Activated CD4-positive, alpha-beta T cell treated with anti-CD3 and anti-CD28 coated beads for 24 hours (primary cell): ENCODE data around the gene ALOX12B.
"Not testable (repeated sequence)": the region's sequence is repeated elsewhere in the genome, so short reads cannot be mapped to it uniquely, and the experiment has no call there.

Experiments
- DNase-seq, 2 donors: peaks; one replicate each; pipeline ENCODE4 v3.0.0-alpha.2; 2020; ENCODE audit warnings: low read depth in 2 of 2

ALOX12B gene

DNA sequence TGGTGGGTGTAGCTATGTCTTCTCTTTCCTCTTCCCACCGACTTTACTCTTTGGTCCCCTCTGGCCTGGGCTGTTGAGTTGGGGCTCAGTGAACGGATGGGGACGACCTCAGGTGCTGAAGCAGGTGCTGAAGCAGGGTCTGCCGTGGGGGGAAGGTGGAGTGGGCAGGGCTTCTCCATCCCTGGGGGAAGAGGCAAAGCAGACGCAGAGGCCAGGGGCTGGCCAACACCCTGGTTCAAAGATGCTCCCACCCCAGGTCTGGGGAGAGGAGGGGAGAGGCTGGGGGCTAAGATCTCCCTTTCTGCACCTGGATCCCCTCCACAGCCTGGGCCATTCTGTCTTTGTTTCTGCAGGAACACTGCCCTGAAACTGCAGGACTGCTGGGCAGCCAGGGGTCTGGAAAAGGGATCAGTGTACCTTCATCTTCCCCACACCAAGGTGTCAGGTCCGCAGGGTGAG is 22.9 kb downstream of the ALOX12B start:
- DNase-seq, result no peak

DNA sequence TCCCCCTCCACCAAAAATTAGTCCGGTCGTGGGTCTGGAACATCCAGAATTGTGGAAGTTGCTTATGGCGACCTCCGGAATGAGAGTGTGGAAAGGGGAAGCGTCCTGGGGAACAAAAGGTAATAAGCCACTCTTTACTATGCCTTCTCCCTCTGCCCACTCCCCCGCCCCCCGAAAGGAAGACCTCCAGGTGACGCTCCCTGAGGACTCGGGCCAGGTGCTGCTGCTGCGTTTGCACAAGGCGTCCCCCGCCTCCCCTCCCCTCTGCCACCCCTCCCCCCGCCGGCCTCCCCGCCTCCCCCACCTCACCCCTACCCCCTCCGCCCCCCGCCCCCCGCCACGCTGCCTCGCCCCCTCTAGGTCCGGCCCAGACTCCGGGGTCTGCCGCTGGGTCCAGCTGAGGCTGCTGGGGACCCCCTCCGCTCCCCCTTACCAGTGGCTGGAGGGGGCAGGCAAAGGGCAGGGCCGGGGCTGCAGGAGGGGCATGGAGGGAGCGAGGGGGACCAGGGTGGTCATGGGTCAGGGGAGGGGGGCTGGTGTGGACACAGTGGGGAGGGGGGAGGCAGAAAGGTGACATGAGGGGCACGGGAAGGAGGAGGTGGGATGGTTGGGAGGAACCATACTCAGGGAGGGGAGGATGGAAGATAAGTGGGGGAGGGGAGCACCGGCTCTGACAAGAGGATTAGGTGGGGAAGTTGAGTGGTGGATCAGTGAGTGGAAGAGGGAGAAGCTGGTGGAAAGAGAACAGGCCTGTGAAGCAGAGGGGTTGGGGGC is 23.6 kb downstream of the ALOX12B start:
- no peak for DNase-seq

DNA sequence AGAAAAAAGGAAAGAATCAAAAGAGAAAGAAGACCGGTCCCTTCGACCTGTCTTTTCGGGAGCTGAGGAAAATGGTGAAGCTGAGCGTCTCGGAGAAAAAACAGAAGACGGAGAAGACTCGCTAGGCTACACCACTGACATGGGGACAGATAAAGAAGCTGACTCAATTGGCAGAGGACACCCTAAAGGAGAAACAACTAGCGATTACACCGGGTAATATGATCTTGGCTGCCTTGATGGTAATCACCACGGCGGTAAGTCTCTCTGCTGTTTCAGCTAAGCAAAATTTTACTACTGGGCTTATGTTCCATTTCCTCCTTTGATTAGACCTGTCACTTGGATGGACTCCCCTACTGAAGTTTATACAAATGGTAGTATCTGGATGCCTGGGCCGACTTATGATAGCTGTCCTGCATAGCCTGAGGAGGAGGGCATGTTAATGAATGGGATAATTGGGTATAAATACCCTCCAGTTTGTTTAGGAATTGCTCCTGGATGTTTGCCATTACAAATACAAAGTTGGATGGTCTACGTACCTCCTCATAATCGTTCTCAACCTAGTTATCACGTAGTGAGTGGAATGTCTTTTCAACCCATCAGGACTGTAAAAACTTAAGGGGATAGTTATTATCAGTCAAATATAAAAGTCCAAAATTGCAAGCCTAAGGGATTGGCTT is 24.6 kb downstream of the ALOX12B start:
- no peak for DNase-seq

DNA sequence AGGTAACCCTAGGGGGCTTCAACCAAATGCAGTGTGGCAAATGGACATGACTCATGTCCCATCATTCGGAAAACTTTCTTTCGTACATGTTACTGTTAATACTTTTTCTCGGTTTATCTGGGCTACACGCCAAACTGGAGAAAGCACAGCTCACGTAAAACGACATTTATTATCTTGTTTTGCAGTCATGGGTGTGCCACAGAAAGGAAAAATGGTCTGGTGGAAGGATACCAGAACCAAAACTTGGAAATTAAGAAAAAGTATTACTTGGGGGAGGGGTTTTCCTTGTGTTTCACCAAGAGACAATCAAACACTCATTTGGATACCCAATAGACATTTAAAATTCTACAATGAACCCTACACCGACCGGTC is 25.1 kb downstream of the ALOX12B start:
- no peak for DNase-seq

DNA sequence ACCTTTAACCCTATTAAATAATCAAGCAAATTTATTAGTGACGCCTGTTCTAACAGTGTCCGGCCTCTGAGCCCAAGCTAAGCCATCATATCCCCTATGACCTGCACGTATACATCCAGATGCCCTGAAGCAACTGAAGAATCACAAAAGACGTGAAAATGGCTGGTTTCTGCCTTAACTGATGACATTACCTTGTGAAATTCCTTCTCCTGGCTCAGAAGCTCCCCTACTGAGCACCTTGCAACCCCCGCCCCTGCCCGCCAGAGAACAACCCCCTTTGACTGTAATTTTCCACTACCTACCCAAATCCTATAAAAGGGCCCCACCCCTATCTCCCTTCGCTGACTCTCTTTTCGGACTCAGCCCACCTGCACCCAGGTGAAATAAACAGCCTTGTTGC is 25.7 kb downstream of the ALOX12B start:
- DNase-seq, result not testable (repeated sequence)

DNA sequence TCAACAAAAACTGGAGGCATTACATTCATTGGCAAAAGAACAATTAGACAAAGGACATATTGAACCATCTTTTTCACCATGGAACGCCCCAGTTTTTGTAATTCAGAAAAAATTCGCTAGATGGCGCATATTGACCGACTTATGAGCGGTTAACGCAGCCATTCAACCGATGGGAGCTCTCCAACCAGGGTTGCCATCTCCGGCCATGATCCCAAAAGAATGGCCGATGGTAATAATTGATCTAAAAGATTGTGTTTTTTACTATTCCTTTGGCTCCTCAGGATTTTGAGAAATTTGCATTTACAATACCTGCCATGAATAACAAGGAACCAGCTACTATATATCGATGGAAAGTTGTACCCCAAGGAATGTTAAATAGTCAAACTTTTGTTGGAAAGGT is 27.2 kb downstream of the ALOX12B start:
- peak in 1 of 2 donors; percentile 72 for DNase-seq

DNA sequence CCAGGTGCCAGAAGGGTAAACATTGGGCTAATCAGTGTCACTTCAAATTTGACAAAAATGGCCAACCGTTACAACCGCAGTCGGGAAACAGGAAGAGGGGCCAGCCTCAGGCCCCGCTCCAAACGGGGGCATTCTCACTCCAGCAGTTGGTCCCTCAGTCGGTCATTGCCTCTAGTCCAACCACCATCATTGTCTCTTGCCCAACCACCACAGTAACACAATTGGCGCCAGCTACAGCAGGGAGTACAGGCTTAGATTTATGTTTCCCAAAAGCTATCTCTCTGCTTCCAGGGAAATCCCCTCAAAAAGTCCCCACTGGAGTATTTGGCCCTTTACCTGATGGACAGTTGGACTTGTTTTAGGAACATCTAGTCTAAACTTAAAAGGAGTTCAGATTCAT is 28.4 kb downstream of the ALOX12B start:
- DNase-seq, result no peak

DNA sequence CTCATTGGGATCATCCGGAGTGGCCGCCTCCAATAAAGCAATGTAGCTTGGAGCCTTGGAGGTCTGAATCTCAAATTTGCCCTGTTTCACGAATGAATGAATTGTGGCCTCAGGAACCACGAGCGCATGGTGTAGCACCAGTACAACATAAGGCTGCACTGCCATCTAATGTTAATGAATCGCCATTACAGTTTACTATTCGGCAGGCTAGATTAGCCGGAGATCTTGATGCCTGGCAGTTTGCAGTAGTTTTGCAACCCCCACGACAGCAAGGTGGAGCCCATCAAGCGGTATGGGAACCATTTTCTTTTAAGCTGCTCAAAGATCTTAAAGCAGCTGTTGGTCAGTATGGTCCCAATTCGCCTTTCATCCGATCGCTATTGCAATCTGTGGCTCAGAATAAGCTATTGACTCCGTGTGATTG is 29.8 kb downstream of the ALOX12B start:
- peak in 1 of 2 donors; percentile 26 for DNase-seq

DNA sequence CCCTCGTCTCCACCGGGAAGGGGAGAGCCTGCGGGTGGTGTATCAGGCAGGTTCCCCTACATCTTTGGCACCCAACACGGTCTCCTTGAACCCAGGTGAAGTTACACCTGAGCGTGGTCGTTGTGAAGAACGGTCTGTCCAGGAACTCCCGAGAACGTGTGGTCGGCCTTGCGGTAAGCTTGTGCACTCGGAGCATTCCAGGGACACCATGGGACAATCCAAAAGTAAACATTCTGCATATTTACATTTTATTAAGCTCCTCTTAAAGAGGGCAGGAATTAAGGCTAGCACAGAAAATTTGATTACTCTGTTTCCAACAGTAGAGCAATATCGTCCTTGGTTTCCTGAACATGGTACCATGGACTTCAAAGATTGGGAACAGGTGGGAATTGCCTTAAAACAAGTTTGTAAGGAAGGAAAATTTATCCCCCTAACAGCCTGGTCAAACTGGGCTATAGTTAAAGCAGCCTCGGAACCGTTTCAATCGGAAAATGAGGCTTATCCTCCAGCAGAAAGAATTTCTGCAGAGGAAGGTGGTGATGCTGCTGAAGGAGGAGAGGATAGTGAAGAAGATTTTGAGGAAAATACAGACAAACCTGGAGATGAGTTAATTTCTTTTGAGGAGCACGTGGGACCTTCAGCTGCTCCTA is 30.4 kb downstream of the ALOX12B start:
- no peak for DNase-seq

DNA sequence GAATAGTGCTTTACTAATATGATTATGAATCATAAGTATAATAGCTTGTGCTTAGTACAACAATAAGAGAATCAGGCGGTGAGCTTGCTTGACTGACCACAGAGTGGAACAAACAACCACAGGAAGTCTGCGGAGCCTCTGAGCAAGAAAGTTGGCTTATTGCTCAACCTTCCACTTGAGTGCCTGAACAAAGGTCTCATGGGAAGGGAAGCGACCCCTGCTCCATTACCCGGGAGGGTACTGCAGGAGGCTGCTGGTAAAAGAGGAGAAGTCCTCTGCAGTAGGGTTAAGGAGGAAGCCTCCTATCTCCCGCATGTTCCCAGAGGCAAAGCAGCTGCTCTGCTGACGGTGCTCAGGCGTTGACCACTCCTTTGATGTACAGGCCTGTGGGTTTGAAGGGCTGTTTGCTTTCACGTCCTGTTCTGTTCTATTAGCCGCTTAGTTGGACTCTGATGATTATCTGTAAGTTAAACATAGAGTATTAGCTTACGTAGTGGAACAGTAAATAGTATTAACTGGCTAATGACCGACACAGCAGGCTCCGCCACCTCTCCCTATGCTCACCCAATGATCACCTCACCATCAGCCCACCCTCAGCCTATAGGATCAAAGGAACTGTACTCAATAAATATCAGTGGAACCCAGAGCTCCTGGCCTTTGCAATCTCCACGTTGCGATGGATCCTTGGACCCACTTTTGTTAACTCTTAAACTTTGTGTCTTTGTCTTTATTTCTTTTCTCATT is 31.1 kb downstream of the ALOX12B start:
- no peak for DNase-seq

DNA sequence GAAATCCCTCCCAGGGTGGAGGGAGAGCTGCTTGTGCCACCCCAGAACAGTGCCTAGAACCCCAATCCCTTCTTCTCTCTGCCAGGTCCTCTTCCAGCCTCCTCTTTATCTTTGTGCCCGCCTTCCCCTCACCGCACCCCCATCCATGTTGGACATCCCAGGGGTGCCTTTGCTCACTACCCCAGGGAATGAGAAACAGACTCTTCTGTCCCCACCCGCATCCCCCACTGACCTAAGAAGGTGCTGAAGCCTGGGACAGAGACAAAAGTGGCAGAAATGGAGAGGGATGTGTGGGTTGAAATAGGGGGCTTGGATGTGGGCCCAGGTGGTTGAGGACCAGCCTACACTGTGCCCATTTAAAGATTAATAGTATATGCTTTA is 31.7 kb downstream of the ALOX12B start:
- DNase-seq, result no peak

DNA sequence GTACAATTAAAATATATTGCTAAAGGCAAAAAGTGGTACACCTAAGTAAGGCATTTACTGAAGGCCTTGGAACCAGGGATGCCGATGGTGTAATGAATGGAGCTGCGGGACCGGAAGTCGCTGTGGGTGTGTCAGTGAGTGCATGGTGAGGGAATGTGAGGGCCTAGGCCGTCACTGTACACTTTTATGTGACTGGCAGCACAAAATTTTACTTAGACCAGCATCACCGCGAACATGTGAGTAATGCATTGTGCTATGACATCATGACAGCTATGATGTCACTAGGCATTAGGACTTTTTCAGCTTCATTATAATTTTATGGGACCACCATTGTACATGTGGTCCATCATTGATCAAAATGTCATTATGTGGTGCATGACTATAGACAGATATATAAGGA is 33.9 kb downstream of the ALOX12B start:
- DNase-seq, result no peak

DNA sequence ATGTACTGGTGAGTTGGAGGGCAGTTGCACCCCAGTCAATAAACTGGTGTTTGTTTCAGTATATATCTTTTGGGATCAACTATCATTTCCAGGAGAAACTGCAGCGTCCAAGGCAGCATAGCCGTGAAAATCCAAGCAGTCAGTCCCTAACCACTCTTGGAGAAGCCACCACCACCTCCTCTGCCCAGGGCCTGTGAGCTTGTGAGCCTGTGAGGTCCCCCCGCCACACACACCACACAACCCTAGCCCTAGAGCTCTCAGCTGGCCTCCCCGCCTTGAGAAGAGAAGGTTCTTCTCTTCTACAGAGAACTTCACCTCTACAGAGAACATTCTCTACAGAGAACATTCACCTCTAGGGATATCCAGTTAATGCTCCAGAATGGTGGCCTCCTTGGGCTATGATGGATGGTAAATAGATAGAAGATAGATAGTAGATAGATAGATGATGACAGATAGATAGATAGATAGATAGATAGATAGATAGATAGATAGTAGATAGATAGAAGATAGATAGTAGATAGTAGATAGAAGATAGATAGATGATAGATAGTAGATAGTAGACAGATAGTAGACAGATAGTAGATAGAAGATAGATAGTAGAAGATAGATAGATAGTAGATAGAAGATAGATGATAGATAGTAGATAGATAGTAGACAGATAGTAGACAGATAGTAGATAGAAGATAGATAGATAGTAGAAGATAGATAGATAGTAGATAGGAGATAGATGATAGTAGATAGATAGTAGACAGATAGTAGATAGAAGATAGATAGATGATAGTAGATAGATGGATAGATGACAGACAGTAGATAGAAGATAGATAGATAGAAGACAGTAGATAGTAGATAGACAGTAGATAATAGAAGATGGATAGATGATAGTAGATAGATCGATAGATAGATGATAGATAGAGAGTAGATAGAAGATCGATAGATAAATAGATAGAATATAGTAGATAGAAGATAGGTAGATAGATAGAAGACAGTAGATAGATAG is 35.0 kb downstream of the ALOX12B start:
- DNase-seq, result no peak

DNA sequence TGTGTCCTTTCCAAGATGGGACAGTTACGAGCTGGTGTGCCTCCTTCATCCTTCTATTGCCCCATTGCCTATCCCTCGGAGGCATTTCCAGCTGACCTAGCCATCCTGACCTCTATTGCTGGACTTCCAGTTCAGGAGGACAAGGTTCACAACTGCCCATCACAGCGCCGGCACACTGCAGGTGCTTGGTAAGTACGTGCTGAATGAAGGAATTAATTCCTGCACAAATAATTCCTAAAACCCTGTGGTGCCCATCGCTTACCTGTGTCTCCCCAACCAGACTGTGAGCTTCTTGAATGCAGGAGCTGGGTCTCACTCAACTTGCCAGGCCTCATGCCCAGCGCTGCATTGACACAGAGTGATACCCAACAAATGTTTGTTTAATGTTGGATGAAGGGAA is 35.7 kb downstream of the ALOX12B start:
- DNase-seq, result no peak

DNA sequence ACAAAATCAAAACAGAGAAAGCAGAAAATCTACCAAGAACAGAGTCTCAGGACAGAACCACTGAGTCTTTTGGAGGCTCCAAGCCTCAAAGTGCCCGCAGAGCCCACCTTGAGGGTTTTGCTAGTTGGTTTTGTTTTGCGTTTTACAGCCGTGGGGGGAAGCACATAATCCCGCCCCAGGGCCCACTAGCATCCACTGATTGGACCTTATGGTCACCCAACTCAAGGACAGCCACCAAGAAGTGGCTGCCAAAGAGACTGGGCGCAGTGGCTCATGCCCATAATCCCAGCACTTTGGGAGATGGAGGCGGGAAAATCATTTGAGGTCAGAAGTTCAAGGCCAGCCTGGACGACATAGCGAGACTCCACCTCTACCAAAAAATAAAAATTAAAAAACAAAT is 38.8 kb downstream of the ALOX12B start:
- no peak for DNase-seq

DNA sequence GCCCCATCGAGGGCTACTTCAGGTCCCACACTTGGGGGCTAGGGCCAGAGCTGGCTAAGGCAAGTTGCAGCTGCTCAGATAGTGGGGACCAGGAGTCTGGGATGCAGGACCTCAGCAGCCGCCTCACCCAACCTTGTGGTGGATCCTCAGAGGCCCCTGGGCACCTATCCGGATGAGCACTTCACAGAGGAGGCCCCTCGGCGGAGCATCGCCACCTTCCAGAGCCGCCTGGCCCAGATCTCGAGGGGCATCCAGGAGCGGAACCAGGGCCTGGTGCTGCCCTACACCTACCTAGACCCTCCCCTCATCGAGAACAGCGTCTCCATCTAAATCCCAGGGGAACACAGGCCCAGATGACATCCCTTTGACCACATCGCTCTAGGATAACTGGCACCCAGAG is 39.3 kb downstream of the ALOX12B start:
- no peak for DNase-seq

DNA sequence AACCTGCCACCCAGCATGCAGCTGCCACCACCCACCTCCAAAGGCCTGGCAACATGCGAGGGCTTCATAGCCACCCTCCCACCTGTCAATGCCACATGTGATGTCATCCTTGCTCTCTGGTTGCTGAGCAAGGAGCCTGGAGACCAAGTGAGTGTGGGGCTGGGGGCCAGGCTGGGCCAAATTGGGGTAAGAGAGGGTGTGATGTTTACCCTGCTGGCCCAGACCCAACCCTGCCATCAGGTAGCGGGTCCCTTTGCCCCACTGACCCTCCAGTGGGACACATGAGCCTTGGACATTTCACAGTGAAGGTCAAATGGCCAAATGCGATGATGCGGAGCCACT is 39.8 kb downstream of the ALOX12B start:
- no peak for DNase-seq

DNA sequence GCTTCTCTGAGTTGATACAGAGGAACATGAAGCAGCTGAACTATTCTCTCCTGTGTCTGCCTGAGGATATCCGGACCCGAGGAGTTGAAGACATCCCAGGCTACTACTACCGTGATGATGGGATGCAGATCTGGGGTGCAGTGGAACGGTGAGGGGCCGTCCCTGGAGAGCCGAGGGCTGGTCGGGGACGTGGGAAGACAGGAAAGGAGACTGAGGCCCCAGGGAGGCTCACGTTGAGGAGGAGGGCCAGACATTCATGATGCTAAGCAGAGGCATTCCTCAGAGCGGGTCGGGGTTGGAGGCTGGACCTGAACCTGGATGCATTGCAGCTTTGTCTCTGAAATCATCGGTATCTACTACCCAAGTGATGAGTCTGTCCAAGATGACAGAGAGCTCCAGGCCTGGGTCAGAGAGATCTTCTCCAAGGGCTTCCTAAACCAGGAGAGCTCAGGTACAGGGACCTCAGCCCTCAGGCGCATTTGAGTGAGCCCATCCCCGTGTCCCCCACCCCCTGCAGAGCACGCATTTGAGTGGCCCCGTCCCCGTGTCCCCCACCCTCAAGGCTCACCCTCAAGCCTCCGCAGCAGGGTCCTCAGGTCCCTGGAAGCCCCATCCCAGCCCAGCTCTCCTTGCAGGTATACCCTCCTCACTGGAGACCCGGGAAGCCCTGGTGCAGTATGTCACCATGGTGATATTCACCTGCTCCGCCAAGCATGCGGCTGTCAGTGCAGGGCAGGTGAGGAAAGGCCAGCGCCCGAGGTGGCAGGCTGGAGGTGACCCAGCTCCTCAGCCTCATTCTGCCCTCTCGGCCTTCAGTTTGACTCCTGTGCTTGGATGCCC is 40.4 kb downstream of the ALOX12B start:
- DNase-seq, result no peak

DNA sequence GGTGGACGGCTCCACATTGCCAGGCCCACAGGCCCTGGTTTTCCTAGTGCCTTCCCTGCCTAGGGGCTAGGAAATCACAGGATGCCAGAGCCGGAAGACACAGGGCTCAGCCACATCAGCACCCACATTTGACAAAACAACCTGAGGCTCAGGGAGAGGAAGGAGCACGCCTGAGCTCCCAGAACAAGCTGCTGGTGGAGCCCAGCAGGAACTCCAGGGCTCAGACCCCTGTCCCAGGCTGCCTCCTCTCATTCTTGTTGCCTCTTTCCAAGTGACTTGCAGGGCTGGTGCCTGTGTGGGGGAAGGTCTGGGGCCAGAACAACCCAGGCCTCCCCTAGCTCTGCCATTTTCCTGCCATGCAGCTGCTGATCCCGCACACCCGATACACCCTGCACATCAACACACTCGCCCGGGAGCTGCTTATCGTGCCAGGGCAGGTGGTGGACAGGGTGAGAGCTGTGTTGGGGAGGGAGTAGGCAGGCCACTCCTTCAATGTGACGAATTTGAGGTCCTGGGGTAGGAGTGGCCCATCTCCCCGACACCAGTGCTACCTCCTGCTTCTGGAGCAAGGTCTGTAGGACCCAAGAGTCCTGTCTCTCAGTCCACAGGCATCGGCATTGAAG is 41.1 kb downstream of the ALOX12B start:
- DNase-seq, result no peak
